GM12878 (cell line): ENCODE measurements around the gene ACYP2.

Experiments used
- ATF2 ChIP-seq: IDR thresholded peaks from 2 replicates; pipeline ENCODE4 v1.6.1; 2012; ENCODE audit warnings: low read length, inconsistent platforms
- BMI1 ChIP-seq: fragments of 450-650 bp; IDR thresholded peaks from 2 replicates; pipeline ENCODE4 v1.6.1; 2016; ENCODE audit warnings: mild to moderate bottlenecking, moderate library complexity, borderline replicate concordance
- CEBPB ChIP-seq, 2 experiments: fragments of 150-350 bp in 1 of 2; IDR thresholded peaks; 2 replicates each; pipeline ENCODE4 v1.6.1; 2012 to 2014; ENCODE audit warnings: low read depth in 2 of 2, low read length in 2 of 2, borderline replicate concordance in 1 of 2, inconsistent platforms in 1 of 2
- CTCF ChIP-seq, 3 experiments: IDR thresholded peaks in 2 of 3; conservative IDR thresholded peaks in 1 of 3; 2 replicates each; pipeline ENCODE4 v1.5.1; 2011; ENCODE audit warnings: low read depth in 3 of 3, low read length in 3 of 3, mild to moderate bottlenecking in 3 of 3, control low read depth in 2 of 3, moderate library complexity in 2 of 3, inconsistent platforms in 1 of 3, mixed read lengths in 1 of 3; ENCODE audit not compliant: control insufficient read depth in 2 of 3, insufficient read depth in 1 of 3; ENCODE audit errors: extremely low read depth in 1 of 3
- EZH2 ChIP-seq: IDR thresholded peaks from 2 replicates; pipeline ENCODE4 v1.6.1; 2012; ENCODE audit warnings: low read depth, mild to moderate bottlenecking, control low read depth, inconsistent platforms, low read length, borderline replicate concordance; ENCODE audit not compliant: control insufficient read depth
- NRF1 ChIP-seq: conservative IDR thresholded peaks from 2 replicates; pipeline ENCODE4 v1.6.1; 2011; ENCODE audit warnings: mild to moderate bottlenecking, low read depth, low read length, improper control_type of control experiment
- SRF ChIP-seq, 2 experiments: IDR thresholded peaks; 2 replicates each; pipeline ENCODE4 v1.6.1; 2011; ENCODE audit warnings: low read depth in 2 of 2, low read length in 2 of 2, mild to moderate bottlenecking in 1 of 2, moderate library complexity in 1 of 2
- STAT1 ChIP-seq: fragments of 450-650 bp; conservative IDR thresholded peaks from 2 replicates; pipeline ENCODE4 v1.6.1; 2014; ENCODE audit warnings: antibody characterized with exemption, mild to moderate bottlenecking
- TF ChIP-seq, protein P1 (sequence below): fragments of 450-650 bp; IDR thresholded peaks from 2 replicates; pipeline ENCODE4 v1.6.1; 2016; ENCODE audit warnings: mild to moderate bottlenecking

DNA sequence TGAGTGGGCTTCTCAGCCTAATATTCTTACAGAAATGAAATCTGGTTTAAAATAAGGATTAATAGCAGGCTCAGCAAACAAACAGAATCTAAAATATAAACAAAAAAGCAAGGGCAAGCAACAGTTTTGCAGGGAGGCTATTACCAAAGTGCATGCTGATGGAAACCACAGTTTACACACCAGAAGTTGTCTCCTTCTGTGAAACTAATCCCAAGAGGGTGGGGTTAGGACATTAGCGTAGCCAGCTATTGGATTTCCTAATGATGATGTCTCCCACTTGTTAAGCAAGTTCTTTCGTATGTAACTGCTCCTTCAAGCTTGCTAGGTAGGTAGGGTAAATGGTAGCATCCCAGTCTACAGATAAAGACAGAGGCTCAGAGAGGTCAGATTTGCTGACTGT is 205.6 kb downstream of the ACYP2 start:
- no peak for TF ChIP-seq CTCF (IDR thresholded peaks at IDR 0.05 in 2 of 3, conservative IDR thresholded peaks at IDR 0.05 in 1 of 3; ENCODE audit: control insufficient read depth in 2 of 3, extremely low read depth in 1 of 3, insufficient read depth in 1 of 3, low read depth in 3 of 3, low read length in 3 of 3)
- TF ChIP-seq ATF2: no peak
- TF ChIP-seq CEBPB (IDR thresholded peaks at IDR 0.05; ENCODE audit: borderline replicate concordance in 1 of 2, low read depth in 2 of 2, low read length in 2 of 2): no peak
- TF ChIP-seq NRF1: no peak
- TF ChIP-seq STAT1: no peak
- TF ChIP-seq, protein P1, sequence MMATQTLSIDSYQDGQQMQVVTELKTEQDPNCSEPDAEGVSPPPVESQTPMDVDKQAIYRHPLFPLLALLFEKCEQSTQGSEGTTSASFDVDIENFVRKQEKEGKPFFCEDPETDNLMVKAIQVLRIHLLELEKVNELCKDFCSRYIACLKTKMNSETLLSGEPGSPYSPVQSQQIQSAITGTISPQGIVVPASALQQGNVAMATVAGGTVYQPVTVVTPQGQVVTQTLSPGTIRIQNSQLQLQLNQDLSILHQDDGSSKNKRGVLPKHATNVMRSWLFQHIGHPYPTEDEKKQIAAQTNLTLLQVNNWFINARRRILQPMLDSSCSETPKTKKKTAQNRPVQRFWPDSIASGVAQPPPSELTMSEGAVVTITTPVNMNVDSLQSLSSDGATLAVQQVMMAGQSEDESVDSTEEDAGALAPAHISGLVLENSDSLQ: no peak
- TF ChIP-seq SRF (IDR thresholded peaks at IDR 0.05; ENCODE audit: low read depth in 2 of 2, low read length in 2 of 2): no peak
- TF ChIP-seq BMI1: no peak
- no peak for TF ChIP-seq EZH2
